Fibroblast of skin of left biceps (primary cell): ENCODE results near the gene CCDC88A.
"Not testable (repeated sequence)": the region's sequence is repeated elsewhere in the genome, so short reads cannot be mapped to it uniquely, and the experiment has no call there.

ENCODE experiments used
- DNase-seq, 2 experiments: peaks; one replicate each; pipeline ENCODE4 v3.0.0-alpha.2; 2013; ENCODE audit warnings: low read depth in 2 of 2

CCDC88A gene

DNA sequence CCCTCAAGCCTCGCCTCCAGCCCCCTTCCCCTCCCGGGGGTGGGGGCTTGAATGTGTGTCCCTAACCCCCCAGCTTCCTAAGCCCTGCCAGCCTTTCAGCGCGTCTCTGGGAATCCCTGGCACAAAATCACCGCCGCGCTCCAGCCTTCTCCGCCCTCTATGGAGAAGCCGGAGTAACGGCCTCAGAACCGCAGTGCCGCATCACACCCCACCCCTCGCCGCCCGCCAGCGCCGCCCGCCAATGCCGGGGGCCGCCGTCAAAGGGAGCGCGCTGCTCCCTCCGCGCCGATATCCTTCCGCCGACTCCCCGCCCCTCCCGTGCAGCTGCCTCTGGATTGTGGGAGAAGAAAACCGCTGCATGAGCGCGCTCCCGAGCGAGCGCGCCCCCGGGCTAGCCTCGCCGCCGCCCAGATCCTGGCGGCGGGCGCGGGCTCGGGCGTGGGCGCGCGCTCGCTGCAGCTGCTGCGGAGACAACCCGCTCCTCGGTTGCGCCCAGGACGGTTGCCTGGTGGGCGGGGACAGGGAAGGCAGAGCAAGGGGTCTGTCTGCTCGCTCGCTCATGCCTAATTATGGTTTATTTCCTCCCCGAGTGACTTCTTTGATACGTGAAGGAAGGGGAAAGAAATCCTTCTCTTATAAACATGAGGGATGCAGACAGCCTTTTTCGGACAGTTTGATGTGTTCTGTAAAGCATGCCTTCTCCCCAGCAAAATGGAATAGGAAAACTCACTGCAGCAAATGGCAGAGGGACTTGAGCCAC, at the start of gene CCDC88A:
TSS of gene CCDC88A (minus strand) at position 178 of the 760 bp plus-strand sequence. CDS start 777 bp downstream, outside the sequence.
- peak; percentile 97 to 98 for DNase-seq

DNA sequence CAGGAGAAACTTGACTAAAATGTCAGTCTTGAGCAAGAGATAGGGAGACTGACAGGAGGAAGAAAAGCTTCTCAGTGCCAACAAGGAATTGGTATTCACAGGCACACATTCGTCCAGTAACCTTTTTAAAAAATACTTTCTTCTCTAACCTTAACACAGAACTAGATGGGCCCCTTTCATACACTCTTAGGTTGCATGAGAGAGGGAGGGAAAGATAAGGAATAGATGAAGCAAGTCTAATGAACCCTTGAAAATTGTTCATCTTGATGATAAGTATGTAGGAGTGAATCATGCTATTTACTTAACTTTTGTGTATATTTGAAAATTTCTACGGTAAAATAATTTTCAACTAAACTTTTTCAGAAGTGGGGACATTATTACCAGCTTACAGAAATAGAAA, 42.0 kb upstream of the CCDC88A start:
- DNase-seq, result no peak

GRCh38 chr2:55460562-55460961, 40.9 kb upstream of the CCDC88A start:
- no peak for DNase-seq

GRCh38 chr2:55459714-55460274, 40.1 kb upstream of the CCDC88A start:
- no peak for DNase-seq

GRCh38 chr2:55459279-55459678, 39.6 kb upstream of the CCDC88A start:
- no peak for DNase-seq

DNA sequence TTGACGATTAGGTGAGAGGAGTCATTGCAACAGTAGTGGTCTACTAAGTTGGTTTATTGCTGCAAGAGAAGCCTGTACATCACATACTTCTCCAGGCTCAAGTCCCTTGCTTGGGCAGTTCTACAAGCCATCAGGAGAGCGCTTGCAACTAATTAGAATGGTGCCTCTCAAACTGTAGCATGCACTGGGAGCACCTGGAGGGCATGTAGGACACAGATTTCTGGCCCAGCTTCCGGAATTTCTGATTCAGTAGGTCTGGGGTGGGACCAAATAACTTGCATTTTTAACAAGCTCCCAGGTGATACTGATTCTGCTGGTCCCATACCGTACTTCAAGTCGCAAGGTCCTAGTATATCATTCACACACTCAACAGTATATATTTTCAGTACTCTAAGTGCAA, 34.5 kb upstream of the CCDC88A start:
- no peak for DNase-seq

- no peak for DNase-seq
Observed at GRCh38 chr2:55452879-55453278, 33.2 kb upstream of the CCDC88A start.

DNA sequence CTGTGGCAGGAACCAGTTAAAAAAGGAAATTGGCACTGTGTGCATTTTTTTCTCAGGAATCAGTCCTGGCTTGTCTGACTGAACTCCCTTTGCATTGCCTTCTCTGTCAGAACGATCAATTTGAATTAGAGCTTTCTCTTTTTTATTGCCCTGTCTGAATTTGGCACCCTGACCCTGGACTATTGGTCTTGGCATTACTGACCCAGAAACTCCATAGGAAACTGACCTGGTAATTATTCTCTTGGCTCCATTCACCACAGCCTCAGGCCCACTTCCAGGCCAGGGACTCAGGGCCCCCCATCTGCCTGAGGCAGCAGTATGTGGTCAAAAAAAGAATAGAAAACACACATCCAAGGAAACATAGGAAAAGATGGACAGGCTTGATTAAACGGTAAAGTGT, 32.0 kb upstream of the CCDC88A start:
- DNase-seq, result no peak

GRCh38 chr2:55450014-55450413, 30.4 kb upstream of the CCDC88A start:
- not testable (repeated sequence) for DNase-seq

DNA sequence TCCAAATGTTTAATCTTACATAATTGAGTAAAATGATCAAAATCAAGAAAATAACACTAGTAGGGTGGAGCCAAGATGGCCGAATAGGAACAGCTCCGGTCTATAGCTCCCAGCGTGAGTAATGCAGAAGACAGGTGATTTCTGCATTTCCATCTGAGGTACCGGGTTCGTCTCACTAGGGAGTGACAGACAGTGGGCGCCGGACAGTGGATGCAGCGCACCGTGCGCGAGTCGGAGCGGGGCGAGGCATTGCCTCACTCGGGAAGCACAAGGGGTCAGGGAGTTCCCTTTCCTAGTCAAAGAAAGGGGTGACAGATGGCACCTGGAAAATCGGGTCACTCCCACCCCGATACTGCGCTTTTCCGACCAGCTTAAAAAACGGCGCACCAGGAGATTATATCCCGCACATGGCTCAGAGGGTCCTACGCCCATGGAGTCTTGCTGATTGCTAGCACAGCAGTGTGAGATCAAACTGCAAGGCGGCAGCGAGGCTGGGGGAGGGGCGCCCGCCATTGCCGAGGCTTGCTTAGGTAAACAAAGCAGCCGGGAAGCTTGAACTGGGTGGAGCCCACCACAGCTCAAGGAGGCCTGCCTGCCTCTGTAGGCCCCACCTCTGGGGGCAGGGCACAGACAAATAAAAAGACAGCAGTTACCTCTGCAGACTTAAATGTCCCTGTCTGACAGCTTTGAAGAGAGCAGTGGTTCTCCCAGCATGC, 22.5 kb upstream of the CCDC88A start:
- DNase-seq, result not testable (repeated sequence)

DNA sequence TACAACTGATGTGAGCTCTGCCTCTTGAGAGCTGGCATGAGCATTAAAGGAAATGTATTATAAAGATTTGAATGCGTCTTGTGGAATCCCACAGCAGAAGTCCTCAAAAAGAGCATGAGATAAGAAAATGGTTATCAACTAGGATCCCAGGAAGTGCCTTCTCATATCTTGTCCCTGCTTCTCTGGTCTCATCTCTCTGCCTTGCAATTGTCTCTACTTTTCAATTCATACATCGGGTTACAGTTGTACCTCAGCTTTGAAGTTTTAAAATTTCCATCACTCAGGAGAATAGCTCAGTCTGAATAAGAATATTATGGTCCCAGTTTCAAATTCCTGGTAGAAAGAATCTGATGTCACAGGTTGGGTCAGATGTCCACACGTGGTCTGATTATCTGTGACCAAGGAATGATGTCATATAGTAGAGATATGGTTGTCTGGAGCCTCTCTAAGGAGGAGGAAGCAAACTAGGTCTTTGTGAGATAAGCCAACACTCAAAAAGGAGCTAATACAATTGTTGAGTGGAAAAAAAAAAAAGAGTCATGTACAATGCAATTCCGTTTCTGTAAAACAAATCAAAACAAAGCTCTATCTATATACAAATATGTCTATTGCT, 21.7 kb upstream of the CCDC88A start:
- DNase-seq, result no peak

GRCh38 chr2:55439101-55439397, 19.4 kb upstream of the CCDC88A start:
- no peak for DNase-seq

- no peak for DNase-seq
Observed at GRCh38 chr2:55438391-55439100, 18.9 kb upstream of the CCDC88A start.

DNA sequence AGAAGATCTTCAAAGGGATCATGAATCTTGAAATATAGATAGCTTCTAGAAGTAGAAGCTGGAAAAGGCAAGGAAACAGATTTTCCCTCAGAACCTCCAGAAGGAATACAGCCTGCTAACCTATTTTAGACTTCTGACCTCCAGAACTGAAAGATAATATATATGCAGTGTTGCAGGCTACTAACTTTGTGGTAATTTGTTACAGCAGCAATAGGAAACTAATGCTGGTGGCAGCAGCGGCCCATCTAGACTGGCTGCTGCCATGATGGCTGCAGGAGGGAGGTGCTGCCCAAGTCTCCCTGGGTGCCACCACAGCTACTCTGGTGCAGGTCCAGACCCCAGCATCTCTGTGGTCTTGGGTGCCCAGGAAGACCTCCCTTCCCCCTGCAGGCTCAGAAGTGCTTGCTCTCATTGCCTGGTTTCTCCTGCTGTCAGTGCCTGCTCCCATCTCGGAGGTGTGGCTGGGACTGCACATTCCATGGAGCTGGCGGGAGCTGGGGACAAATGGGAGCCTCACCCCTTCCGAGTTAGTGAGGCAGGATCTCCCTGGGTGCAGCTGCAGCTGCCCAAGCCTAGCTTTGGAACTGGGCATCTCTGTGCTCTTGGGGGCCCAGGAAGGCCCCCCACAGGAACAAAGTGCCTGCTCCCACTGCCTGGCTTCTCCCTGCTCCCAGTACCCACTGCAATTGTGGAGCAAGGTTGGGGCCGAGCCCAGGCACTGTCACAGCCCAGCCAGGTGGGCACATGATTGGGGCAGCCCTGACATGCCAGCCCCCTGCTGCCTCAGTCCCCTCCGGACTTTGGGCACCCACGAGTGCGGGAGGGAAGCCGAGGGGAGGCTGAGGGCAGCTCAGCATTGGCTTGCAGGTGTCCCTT, 18.1 kb upstream of the CCDC88A start:
- no peak for DNase-seq

DNA sequence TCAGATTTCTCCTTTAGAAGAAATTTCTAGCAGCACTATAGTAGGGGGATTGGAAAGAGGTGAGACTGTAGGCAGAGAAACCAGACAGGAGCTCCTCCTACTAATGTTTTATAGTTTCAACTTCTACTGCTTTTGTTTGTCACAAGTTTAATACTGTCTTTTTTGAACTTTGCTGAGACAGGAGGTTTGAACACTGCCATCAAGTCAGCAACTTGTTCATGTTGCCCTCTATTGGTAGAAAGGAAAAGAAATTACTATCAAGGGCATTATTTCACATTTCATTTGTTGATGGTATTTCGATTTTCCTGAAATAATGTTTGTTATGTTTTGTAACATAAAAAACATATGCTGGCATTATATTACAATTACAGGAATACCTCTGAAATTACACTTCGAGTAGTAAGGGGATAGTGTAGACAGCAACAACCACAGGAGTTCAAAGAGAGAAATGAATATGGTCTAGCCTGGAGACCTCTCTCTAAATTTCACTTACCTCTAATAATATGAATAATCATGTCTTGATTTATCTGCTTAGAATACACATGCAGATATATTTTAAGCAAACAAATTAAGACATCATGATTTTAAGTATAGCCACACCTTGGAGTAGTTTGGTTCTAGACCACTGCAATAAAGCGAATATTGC, 12.4 kb upstream of the CCDC88A start:
- no peak for DNase-seq

DNA sequence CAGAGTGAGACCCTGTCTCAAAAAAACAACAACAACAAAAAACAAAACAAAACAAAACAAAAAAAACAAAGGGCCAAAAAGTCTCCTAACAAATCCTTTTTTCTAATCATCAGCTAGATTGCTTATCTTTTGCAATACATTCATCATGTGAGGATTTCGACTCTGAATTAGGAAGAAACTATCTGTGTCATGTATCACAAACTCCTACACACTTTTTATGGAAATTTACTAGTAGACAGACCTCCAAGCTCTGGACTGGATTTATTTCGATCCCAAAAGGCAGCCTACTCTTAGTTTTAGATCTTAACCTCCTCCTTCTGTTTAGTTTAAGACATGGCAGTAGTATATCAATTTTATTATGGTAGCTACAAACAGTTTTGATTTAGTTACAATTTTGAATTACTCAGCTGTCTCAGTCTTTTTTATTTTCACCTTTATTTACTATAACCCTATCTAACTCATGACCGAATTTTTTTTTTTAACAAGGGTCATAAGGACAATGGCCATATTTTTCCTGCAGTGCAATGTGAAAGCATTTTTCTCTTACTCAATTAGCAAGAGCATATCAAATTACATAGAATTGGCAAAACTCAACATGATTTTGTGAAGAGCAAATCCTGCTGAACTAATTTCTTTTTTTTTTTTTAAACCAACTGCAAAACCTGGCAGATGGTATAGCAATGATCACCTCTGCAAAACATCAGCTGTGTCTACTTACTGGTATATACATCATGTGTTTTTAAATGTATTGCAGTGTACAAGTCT, 10.7 kb upstream of the CCDC88A start:
- DNase-seq, result no peak

DNA sequence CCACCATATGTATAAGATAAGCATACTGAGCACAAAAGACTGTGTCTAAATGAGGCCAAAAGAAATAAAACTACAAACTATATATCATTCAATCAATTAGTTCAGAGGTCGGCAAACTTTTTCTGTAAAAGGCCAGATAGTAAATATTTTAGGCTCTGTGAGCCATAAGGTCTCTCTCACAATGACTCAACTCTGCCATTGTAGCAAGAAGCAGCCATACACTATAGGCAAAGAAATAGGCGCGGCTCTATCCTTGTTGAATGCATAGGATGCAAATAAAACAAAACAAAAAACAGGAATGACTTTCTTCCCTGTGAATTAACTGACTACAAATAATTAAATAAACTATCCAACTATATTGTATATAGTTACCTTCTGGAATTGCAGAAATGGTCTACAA, 8.6 kb upstream of the CCDC88A start:
- DNase-seq, result no peak

DNA sequence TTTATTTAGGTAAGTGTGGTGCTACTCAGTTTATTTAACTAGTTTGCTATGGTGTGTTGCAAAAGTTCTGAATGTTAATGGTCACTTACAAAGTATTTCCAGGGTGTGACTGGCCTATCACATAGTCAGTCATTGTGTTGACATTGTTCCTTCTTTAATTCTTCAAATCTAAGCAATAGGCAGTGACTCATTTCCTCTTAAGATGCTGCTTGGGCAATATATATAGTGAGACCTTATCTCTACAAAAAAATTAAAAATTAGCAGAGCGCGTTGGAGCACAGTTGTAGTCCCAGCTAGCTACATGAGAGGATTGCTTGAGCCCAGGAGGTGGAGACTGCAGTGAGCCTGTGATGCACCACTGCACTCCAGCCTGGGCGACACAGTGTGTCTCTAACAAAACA, 5.8 kb upstream of the CCDC88A start:
- no peak for DNase-seq

GRCh38 chr2:55422876-55423665, 3.4 kb upstream of the CCDC88A start:
- no peak for DNase-seq
